Loucy (cell line): ENCODE data around the gene SNX5.

Experiments used
- H2AFZ ChIP-seq: fragments of 200-600 bp; sonication (generic); 2 replicates; pipeline ENCODE4 v1.6.0; 2016; ENCODE audit warnings: antibody characterized with exemption, mild to moderate bottlenecking, low read length, moderate library complexity
- H3F3A ChIP-seq: fragments of 200-600 bp; 2 replicates; pipeline ENCODE4 v1.6.0; 2016; ENCODE audit warnings: antibody characterized with exemption, low read depth, mild to moderate bottlenecking
- H3K27me3 ChIP-seq: fragments of 200-600 bp; sonication (generic); 2 replicates; pipeline ENCODE4 v1.6.1; 2014; ENCODE audit warnings: low read length, mild to moderate bottlenecking; ENCODE audit not compliant: insufficient read depth, poor library complexity, severe bottlenecking
- H3K36me3 ChIP-seq: fragments of 200-600 bp; sonication (generic); 2 replicates; pipeline ENCODE4 v1.6.1; 2016; ENCODE audit warnings: low read length; ENCODE audit not compliant: insufficient read depth
- H3K4me1 ChIP-seq: fragments of 200-600 bp; sonication (generic); 2 replicates; pipeline ENCODE4 v1.5.1; 2014; ENCODE audit warnings: low read length, mild to moderate bottlenecking; ENCODE audit not compliant: insufficient read depth, poor library complexity, severe bottlenecking
- H3K4me2 ChIP-seq: fragments of 200-600 bp; sonication (generic); 2 replicates; pipeline ENCODE4 v1.6.0; 2014; ENCODE audit warnings: antibody characterized with exemption, low read length, low read depth, mild to moderate bottlenecking; ENCODE audit not compliant: poor library complexity, severe bottlenecking
- H3K4me3 ChIP-seq: fragments of 200-600 bp; sonication (generic); 2 replicates; pipeline ENCODE4 v1.5.1; 2014; ENCODE audit warnings: low read length, mild to moderate bottlenecking, mixed read lengths; ENCODE audit not compliant: poor library complexity, severe bottlenecking
- H3K79me2 ChIP-seq: fragments of 200-600 bp; sonication (generic); 2 replicates; pipeline ENCODE4 v1.6.1; 2014; ENCODE audit warnings: low read length; ENCODE audit not compliant: insufficient read depth
- H3K9ac ChIP-seq: fragments of 200-600 bp; sonication (generic); 2 replicates; pipeline ENCODE4 v1.6.0; 2014; ENCODE audit warnings: mild to moderate bottlenecking, low read depth, low read length, moderate library complexity; ENCODE audit not compliant: poor library complexity, severe bottlenecking
- H3K9me2 ChIP-seq: fragments of 200-600 bp; sonication (generic); replicated peaks from 2 replicates; pipeline ENCODE4 v1.6.1; 2016; ENCODE audit warnings: low read depth, low read length, mixed read lengths
- H3K9me3 ChIP-seq: fragments of 200-600 bp; sonication (generic); 2 replicates; pipeline ENCODE4 v1.6.1; 2014; ENCODE audit warnings: mild to moderate bottlenecking, antibody characterized with exemption, low read length, low read depth; ENCODE audit not compliant: insufficient read depth
- H4K20me1 ChIP-seq: fragments of 200-600 bp; sonication (generic); 2 replicates; pipeline ENCODE4 v1.6.0; 2014; ENCODE audit warnings: antibody characterized with exemption, low read length, mild to moderate bottlenecking; ENCODE audit not compliant: insufficient read depth, poor library complexity, severe bottlenecking
- CTCF ChIP-seq: fragments of 200-600 bp; sonication (generic); conservative IDR thresholded peaks from 2 replicates; pipeline ENCODE4 v1.5.1; 2014; ENCODE audit warnings: mild to moderate bottlenecking, antibody characterized with exemption, low read length
- EZH2phosphoT487 ChIP-seq: fragments of 200-600 bp; IDR thresholded peaks from 2 replicates; pipeline ENCODE4 v1.6.1; 2018; ENCODE audit warnings: antibody characterized with exemption, mild to moderate bottlenecking, moderate library complexity, borderline replicate concordance

The SNX5 gene

DNA sequence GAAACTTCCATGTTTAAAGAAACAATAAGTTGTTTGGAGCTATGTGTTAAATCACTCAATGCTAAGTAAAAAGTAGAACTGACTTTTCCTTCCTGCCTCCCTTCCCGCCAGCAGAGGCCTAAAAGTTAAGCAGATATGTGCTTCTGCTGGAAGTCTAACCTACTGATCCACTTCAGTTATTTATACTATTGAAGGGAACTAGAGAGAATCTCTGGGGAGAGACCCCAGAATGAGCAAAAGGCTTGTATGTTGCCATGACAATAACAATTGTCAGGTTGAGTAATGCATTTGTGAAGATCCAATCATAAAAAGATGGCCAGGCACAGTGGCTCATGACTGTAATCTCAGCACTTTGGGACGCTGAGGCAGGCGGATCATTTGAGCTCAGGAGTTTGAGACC is 25.0 kb upstream of the SNX5 start:
- no peak overlapping the region for H2AFZ ChIP-seq
- no peaks in the 10 kb centered on the region for H3K9me3 ChIP-seq
- no peaks in the 10 kb centered on the region for H4K20me1 ChIP-seq
- no peak overlapping the region for H3K4me2 ChIP-seq
- TF ChIP-seq EZH2phosphoT487, result no peak
- TF ChIP-seq CTCF, result no peak
- H3K36me3 ChIP-seq, result peaks cover 22% of the 10 kb centered on the region; the same call in 1 of the 2 replicates
- no peaks in the 10 kb centered on the region for H3K4me1 ChIP-seq
- no peaks in the 10 kb centered on the region for H3K9me2 ChIP-seq
- H3K27me3 ChIP-seq, result no peaks in the 10 kb centered on the region
- no peak overlapping the region for H3K9ac ChIP-seq
- no peaks in the 10 kb centered on the region for H3F3A ChIP-seq
- no peak overlapping the region for H3K4me3 ChIP-seq
- no peaks in the 10 kb centered on the region for H3K79me2 ChIP-seq

DNA sequence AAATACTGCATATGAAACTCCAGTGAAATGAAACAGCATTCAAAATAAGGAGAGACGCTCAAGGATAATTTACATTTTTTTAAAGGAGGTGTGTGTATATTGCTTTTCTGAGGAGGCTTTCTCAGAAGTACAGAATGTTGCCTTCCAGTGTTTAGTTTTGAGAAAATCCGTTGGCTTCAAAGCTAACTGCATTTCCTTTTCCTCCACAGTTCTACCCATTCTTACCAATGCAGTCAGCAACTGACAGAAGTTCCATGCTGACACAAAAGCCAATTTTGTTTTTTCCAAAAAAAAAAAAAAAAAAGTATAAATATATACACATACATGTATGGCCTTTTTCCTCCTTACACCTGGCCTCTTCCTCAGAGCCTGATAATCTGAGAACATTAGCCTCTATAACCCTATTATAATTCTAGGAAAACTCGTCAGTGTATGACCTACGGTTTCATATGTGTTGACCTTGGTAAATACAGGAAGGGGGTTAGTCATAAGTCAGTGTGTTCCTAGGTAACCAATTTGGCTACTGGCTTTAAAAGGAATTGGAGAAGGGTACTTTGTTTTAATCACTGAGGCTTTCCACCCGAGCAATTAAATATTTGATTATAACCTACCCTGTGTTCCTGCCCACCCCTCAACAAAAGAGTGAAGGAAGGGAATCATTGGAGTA is 24.4 kb upstream of the SNX5 start:
- H3K4me2 ChIP-seq, result no peak overlapping the region

GRCh38 chr20:17992224-17992637 is 23.6 kb upstream of the SNX5 start:
- H3K79me2 ChIP-seq, result peaks cover 4% of the 10 kb centered on the region; the same call in 1 of the 2 replicates
- no peak overlapping the region for H3K4me3 ChIP-seq
- peaks cover 6% of the 10 kb centered on the region for H3K4me1 ChIP-seq
- no peaks in the 10 kb centered on the region for H3K9me3 ChIP-seq
- H3K4me2 ChIP-seq, result no peak overlapping the region
- H2AFZ ChIP-seq, result no peak overlapping the region
- H3K36me3 ChIP-seq, result peaks cover 30% of the 10 kb centered on the region; the same call in 1 of the 2 replicates
- no peaks in the 10 kb centered on the region for H3F3A ChIP-seq
- H3K9me2 ChIP-seq, result no peaks in the 10 kb centered on the region
- TF ChIP-seq CTCF (no peak), EZH2phosphoT487 (no peak)
- no peaks in the 10 kb centered on the region for H3K27me3 ChIP-seq
- H4K20me1 ChIP-seq, result peaks cover 3% of the 10 kb centered on the region
- H3K9ac ChIP-seq, result no peak overlapping the region

More for the DNA sequence above, 24.4 kb upstream of the SNX5 start:
- Histone ChIP-seq H3K79me2 (no peaks in the 10 kb centered on the region), H4K20me1 (peaks cover under 1% of the 10 kb centered on the region), H3K36me3 (peaks cover 26% of the 10 kb centered on the region; the same call in 1 of the 2 replicates), H3K9me3 (no peaks in the 10 kb centered on the region), H2AFZ (no peak overlapping the region), H3K9me2 (no peaks in the 10 kb centered on the region), H3F3A (no peaks in the 10 kb centered on the region), H3K27me3 (no peaks in the 10 kb centered on the region), H3K9ac (no peak overlapping the region), H3K4me3 (no peak overlapping the region), H3K4me1 (peaks cover under 1% of the 10 kb centered on the region)
- TF ChIP-seq CTCF (no peak), EZH2phosphoT487 (no peak)
